Activated naive CD8-positive, alpha-beta T cell treated with anti-CD3 and anti-CD28 coated beads, Interleukin-2, amount 50 U/mL, for 24 hours (primary cell): Measurements from ENCODE around the gene SORBS1.

Experiments used
- ATAC-seq: fragments of 150-1000 bp; cut with Tn5 transposase; one replicate; pipeline ENCODE4 v1.10.0; 2021
- DNase-seq: peaks from one replicate; pipeline ENCODE4 v3.0.0; 2021
- H3K27ac Mint-ChIP-seq: one replicate; pipeline ENCODE4 v1.8.0; 2021; ENCODE audit warnings: mild to moderate bottlenecking, mixed read lengths
- H3K27me3 Mint-ChIP-seq: one replicate; pipeline ENCODE4 v1.8.0; 2021; ENCODE audit warnings: mixed read lengths
- H3K36me3 Mint-ChIP-seq: one replicate; pipeline ENCODE4 v1.8.0; 2021; ENCODE audit warnings: low read depth, mixed read lengths
- H3K4me1 Mint-ChIP-seq: one replicate; pipeline ENCODE4 v1.8.0; 2021; ENCODE audit warnings: mixed read lengths
- H3K4me3 Mint-ChIP-seq: one replicate; pipeline ENCODE4 v1.8.0; 2021; ENCODE audit warnings: mild to moderate bottlenecking, moderate library complexity, mixed read lengths
- H3K9me3 Mint-ChIP-seq: one replicate; pipeline ENCODE4 v1.8.0; 2021; ENCODE audit warnings: mixed read lengths

SORBS1 gene

DNA sequence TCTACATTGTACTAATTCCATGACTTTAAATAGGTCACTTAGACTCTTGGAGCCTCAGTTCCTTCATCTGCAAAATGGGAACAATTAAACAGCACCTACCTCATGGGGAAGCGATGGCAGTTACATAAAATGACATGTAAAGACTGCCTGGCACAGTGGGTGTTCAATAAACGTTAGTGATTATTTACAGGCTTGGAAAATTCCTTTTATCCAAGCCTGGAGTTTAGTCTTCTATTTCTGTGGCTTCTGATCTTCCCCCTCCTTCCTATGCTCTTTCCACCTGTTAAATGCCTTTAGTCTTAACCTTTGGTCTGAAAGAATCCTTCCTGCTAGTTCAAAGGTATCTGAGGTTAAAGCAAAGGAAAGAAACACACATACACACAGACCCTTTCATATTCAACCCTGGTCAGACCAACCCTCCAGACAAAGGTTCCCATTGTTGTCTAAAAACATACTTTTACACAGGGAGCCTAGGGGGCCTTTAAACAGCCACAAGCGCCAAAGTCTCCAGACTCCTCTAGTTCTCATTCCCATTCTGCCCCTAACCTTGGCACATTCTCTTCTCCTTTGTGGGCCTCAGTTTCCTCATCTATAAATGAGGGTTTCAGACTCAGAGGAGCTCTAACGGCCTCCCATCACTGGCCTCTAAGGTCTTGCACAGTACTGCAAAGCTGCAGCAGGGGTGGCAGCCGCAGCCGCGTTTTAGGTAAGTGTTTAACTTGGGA is 21.4 kb downstream of the SORBS1 start:
- Mint-ChIP-seq H3K4me3 (no peak overlapping the region), H3K27me3 (no peaks in the 10 kb centered on the region), H3K36me3 (no peaks in the 10 kb centered on the region), H3K4me1 (no peaks in the 10 kb centered on the region), H3K27ac (no peak overlapping the region), H3K9me3 (no peaks in the 10 kb centered on the region)
- no peak for ATAC-seq
- DNase-seq = no peak

DNA sequence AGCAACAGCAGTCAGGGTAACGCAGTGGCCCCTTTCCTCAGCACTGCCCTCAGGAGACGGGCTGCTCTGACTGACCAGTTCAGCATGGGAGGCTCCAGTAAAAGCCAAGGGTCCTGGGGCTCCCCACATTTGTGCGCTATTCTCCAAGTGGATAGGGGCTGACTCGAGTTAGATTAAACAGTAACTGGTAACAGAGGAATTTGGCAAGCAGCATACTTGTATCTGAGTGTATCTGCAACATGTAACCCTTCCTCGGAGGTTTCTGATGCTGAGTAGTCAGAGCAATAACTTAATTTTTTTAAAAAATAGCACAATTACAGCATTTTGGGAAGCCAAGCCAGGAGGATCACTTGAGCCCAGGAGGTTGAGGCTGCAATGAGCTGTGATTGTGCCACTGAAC is 22.8 kb downstream of the SORBS1 start:
- no peaks in the 10 kb centered on the region for H3K27me3 Mint-ChIP-seq

GRCh38 chr10:95537542-95537927 is 23.6 kb downstream of the SORBS1 start:
- Mint-ChIP-seq H3K4me3 (no peak overlapping the region), H3K27me3 (no peaks in the 10 kb centered on the region), H3K9me3 (no peaks in the 10 kb centered on the region), H3K4me1 (no peaks in the 10 kb centered on the region), H3K36me3 (no peaks in the 10 kb centered on the region), H3K27ac (no peak overlapping the region)
- DNase-seq (no peak), ATAC-seq (no peak)

More for the DNA sequence above, 22.8 kb downstream of the SORBS1 start:
- Mint-ChIP-seq H3K4me1 (no peaks in the 10 kb centered on the region), H3K9me3 (no peaks in the 10 kb centered on the region), H3K4me3 (no peak overlapping the region), H3K27ac (no peak overlapping the region), H3K36me3 (no peaks in the 10 kb centered on the region)
- no peak for ATAC-seq
- no peak for DNase-seq

GRCh38 chr10:95536894-95537541 is 24.2 kb downstream of the SORBS1 start:
- no peak for DNase-seq
- no peaks in the 10 kb centered on the region for H3K9me3 Mint-ChIP-seq
- H3K27ac Mint-ChIP-seq = no peak overlapping the region
- no peak overlapping the region for H3K4me3 Mint-ChIP-seq
- ATAC-seq = no peak
- H3K27me3 Mint-ChIP-seq = no peaks in the 10 kb centered on the region
- no peaks in the 10 kb centered on the region for H3K36me3 Mint-ChIP-seq
- no peaks in the 10 kb centered on the region for H3K4me1 Mint-ChIP-seq

- Mint-ChIP-seq H3K4me3 (no peak overlapping the region), H3K27ac (no peak overlapping the region), H3K4me1 (no peaks in the 10 kb centered on the region), H3K27me3 (no peaks in the 10 kb centered on the region), H3K36me3 (no peaks in the 10 kb centered on the region), H3K9me3 (no peaks in the 10 kb centered on the region)
- DNase-seq = no peak
- no peak for ATAC-seq
Observed at GRCh38 chr10:95536017-95536416, 25.2 kb downstream of the SORBS1 start.

GRCh38 chr10:95535526-95535925 is 25.6 kb downstream of the SORBS1 start:
- no peaks in the 10 kb centered on the region for H3K27me3 Mint-ChIP-seq
- no peaks in the 10 kb centered on the region for H3K36me3 Mint-ChIP-seq
- DNase-seq (no peak), ATAC-seq (no peak)
- H3K4me3 Mint-ChIP-seq = no peak overlapping the region
- H3K27ac Mint-ChIP-seq = no peak overlapping the region
- H3K9me3 Mint-ChIP-seq = no peaks in the 10 kb centered on the region
- no peaks in the 10 kb centered on the region for H3K4me1 Mint-ChIP-seq

DNA sequence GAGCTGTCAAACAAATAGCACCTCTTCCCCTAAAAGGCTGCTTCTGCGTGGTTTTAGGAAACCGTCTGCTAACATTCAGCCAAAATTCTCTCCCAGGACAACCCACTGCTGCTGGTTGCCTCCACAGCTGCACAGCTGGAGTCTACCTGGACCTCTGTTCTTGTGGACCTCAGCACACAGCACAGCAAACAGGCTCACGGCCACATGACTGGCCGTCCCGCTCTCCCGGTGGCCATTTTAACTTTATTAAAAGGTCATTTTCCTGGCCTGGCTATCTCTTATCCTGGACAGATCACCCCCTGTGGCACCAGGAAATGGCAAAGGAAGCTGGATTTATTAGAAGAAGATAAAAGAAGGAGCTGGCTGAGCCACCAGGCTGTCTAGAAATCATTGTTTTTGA is 27.6 kb downstream of the SORBS1 start:
- Mint-ChIP-seq H3K4me3 (no peak overlapping the region), H3K27me3 (no peaks in the 10 kb centered on the region), H3K27ac (no peak overlapping the region), H3K9me3 (no peaks in the 10 kb centered on the region), H3K36me3 (no peaks in the 10 kb centered on the region), H3K4me1 (peaks cover 6% of the 10 kb centered on the region)
- ATAC-seq (no peak), DNase-seq (no peak)

GRCh38 chr10:95532536-95532935 is 28.6 kb downstream of the SORBS1 start:
- H3K27ac Mint-ChIP-seq = no peak overlapping the region
- H3K4me3 Mint-ChIP-seq = no peak overlapping the region
- no peak for ATAC-seq
- no peak for DNase-seq
- peaks cover 6% of the 10 kb centered on the region for H3K4me1 Mint-ChIP-seq
- H3K9me3 Mint-ChIP-seq = no peaks in the 10 kb centered on the region
- H3K27me3 Mint-ChIP-seq = no peaks in the 10 kb centered on the region
- no peaks in the 10 kb centered on the region for H3K36me3 Mint-ChIP-seq

DNA sequence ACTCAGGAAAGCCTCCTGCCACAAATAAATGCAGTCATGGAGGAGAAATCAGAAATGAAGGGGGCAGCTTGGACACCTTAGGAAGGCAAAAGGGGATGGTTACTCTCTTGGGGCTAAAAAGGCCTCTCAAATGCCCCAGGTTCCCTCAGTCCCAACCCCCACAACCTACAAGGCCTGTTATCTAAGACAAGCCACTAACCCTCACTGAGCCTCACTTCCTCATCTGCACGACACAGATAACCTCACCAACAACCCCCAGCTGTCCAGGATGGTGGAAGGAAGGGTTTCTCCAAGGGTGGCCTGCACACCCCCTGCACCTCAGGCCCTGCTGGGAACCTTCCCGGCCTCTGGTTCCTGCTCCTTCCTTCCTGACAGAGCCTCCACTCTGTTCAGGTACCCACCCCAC is 29.2 kb downstream of the SORBS1 start:
- Mint-ChIP-seq H3K27ac (no peak overlapping the region), H3K36me3 (no peaks in the 10 kb centered on the region), H3K4me1 (peaks cover 6% of the 10 kb centered on the region), H3K9me3 (no peaks in the 10 kb centered on the region), H3K4me3 (no peak overlapping the region), H3K27me3 (no peaks in the 10 kb centered on the region)
- ATAC-seq (no peak), DNase-seq (no peak)

DNA sequence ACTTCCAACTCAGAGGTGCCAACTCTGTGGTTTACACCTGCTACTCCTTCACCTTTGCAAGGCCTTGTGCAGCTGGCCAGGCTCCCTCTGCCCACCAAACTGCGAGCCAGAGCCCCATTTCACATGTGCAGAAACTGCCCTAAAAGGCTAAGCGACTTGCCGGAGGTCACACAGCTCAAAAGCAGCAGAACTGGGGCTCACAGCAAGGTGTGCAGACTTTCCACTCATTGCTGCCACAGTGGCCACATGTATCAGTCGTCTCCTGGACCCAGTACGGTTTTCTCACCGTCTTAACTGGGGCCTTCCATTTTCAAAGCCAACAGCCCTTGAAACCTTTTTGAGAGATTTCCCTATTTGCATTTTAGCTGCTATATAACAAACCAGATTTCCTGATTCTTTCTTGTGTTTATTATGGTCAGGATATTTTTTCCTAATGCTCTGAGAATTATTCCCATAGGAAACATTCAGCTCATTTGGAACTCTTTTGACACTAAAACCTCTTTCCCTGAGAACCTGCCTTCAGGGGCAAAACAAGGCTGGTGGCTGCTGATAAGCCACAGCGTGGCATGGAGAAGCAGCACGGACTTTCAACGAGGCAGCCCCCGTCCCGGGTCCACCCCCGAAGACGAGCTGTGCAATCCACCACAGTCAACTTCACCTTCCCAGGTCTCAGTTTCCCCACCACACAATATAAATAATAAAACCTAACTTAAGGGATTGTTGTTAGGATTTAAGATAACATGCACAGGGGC is 29.9 kb downstream of the SORBS1 start:
- Mint-ChIP-seq H3K4me3 (no peak overlapping the region), H3K4me1 (peaks cover 6% of the 10 kb centered on the region), H3K9me3 (no peaks in the 10 kb centered on the region), H3K27me3 (no peaks in the 10 kb centered on the region), H3K27ac (no peak overlapping the region), H3K36me3 (no peaks in the 10 kb centered on the region)
- no peak for DNase-seq
- ATAC-seq = no peak

- DNase-seq (no peak), ATAC-seq (no peak)
- no peaks in the 10 kb centered on the region for H3K36me3 Mint-ChIP-seq
- H3K9me3 Mint-ChIP-seq = no peaks in the 10 kb centered on the region
- H3K4me3 Mint-ChIP-seq = no peak overlapping the region
- H3K27ac Mint-ChIP-seq = no peak overlapping the region
- no peaks in the 10 kb centered on the region for H3K27me3 Mint-ChIP-seq
- H3K4me1 Mint-ChIP-seq = peaks cover 6% of the 10 kb centered on the region
Observed at GRCh38 chr10:95530561-95530960, 30.6 kb downstream of the SORBS1 start.

- ATAC-seq (no peak), DNase-seq (no peak)
- Mint-ChIP-seq H3K27ac (no peak overlapping the region), H3K9me3 (no peaks in the 10 kb centered on the region), H3K36me3 (no peaks in the 10 kb centered on the region), H3K27me3 (no peaks in the 10 kb centered on the region), H3K4me3 (no peak overlapping the region), H3K4me1 (peaks cover 6% of the 10 kb centered on the region)
Observed at GRCh38 chr10:95530029-95530428, 31.1 kb downstream of the SORBS1 start.

DNA sequence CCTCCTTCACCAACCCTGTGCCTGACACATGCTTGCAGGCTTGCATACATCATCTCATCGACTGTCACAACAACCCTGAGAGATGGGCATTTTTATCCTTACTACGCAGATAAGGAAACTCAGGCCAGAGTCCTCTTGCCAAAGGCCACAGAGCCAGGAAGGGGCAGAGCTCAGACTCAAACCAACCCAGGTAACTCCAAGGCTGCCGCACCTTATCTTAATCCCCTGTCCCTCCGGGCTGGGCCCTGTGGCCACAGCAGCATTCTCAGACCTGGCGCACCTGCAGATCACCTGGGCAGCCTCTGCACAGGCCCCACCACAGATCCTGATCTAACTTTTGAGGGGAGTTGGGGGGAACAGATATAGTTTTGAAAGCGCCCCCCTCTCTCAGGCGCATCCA is 35.1 kb downstream of the SORBS1 start:
- Mint-ChIP-seq H3K36me3 (no peaks in the 10 kb centered on the region), H3K27me3 (no peaks in the 10 kb centered on the region), H3K9me3 (no peaks in the 10 kb centered on the region), H3K4me1 (peaks cover 6% of the 10 kb centered on the region), H3K4me3 (no peak overlapping the region), H3K27ac (no peak overlapping the region)
- ATAC-seq = no peak
- no peak for DNase-seq

- Mint-ChIP-seq H3K27me3 (no peaks in the 10 kb centered on the region), H3K36me3 (no peaks in the 10 kb centered on the region), H3K9me3 (no peaks in the 10 kb centered on the region), H3K4me3 (no peak overlapping the region), H3K27ac (no peak overlapping the region), H3K4me1 (peaks cover 6% of the 10 kb centered on the region)
- no peak for ATAC-seq
- DNase-seq = no peak
Observed at GRCh38 chr10:95525033-95525418, 36.1 kb downstream of the SORBS1 start.

GRCh38 chr10:95524358-95525032 is 36.7 kb downstream of the SORBS1 start:
- ATAC-seq (no peak), DNase-seq (no peak)
- Mint-ChIP-seq H3K27me3 (no peaks in the 10 kb centered on the region), H3K4me1 (peaks cover 6% of the 10 kb centered on the region), H3K9me3 (no peaks in the 10 kb centered on the region), H3K4me3 (no peak overlapping the region), H3K36me3 (no peaks in the 10 kb centered on the region), H3K27ac (no peak overlapping the region)
